B cell (primary cell): ENCODE data around the gene TEDC2. TPM values are rescaled to one million over a fixed set of nuclear protein-coding genes. Genes with fewer than 3 reads are reported as not detected.

ENCODE experiments used
- ATAC-seq: fragments of 200-7000 bp; cut with Tn5 transposase; one replicate; pipeline ENCODE4 v1.10.0; 2021; ENCODE audit warnings: low read depth, mild to moderate bottlenecking, moderate number of reproducible peaks, moderate library complexity
- CTCF ChIA-PET: fragments of 350-600 bp; sonication (Branson Sonifier 250); formaldehyde crosslinking; loops from one replicate; lab custom pipeline; 2021; ENCODE audit warnings: antibody characterized with exemption, inconsistent platforms; lab: Charles Lee
- POLR2A ChIA-PET: fragments of 350-600 bp; sonication (Branson Sonifier 250); formaldehyde crosslinking; loops from one replicate; lab custom pipeline; 2021; ENCODE audit warnings: antibody characterized with exemption; lab: Charles Lee
- DNase-seq: peaks from one replicate; pipeline ENCODE4 v3.0.0; 2013
- H2AFZ ChIP-seq: 2 replicates; pipeline ENCODE4 v1.6.1; 2012; ENCODE audit warnings: mild to moderate bottlenecking, low read depth, low read length; ENCODE audit not compliant: insufficient read depth, poor library complexity, severe bottlenecking
- H3K27ac ChIP-seq, 2 donors: 1 replicate in 1 of 2; 2 replicates in 1 of 2; pipeline ENCODE4 v1.5.1; 2012 to 2013; ENCODE audit warnings: low read length in 2 of 2, mild to moderate bottlenecking in 2 of 2, moderate library complexity in 1 of 2
- H3K27me3 ChIP-seq, 4 experiments: fragments of 200-600 bp in 1 of 4; sonication (generic) in 1 of 4; replicated peaks in 1 of 4; 1 replicate in 2 of 4; 2 replicates in 2 of 4; pipeline versions ENCODE4 v1.6.1 to v1.7.0; 2013 to 2016; ENCODE audit warnings: low read length in 3 of 4, mild to moderate bottlenecking in 2 of 4, mixed read lengths in 1 of 4, moderate library complexity in 1 of 4; ENCODE audit not compliant: insufficient read depth in 4 of 4, control insufficient read depth in 3 of 4; ENCODE audit errors: control extremely low read depth in 1 of 4
- H3K36me3 ChIP-seq, 2 experiments: replicated peaks in 1 of 2; 1 replicate in 1 of 2; 2 replicates in 1 of 2; pipeline versions ENCODE4 v1.6.1 to v1.7.1; 2013; ENCODE audit warnings: low read length in 1 of 2; ENCODE audit not compliant: insufficient read depth in 2 of 2, control insufficient read depth in 1 of 2; ENCODE audit errors: control extremely low read depth in 1 of 2, extremely low read depth in 1 of 2
- H3K4me1 ChIP-seq, 2 donors: fragments of 200-600 bp in 1 of 2; sonication (generic) in 1 of 2; 1 replicate in 1 of 2; 2 replicates in 1 of 2; pipeline versions ENCODE4 v1.5.1 to v1.6.1; 2013 to 2017; ENCODE audit warnings: low read length in 2 of 2; ENCODE audit not compliant: control insufficient read depth in 2 of 2, insufficient read depth in 2 of 2
- H3K4me2 ChIP-seq: replicated peaks from 2 replicates; pipeline ENCODE3; 2012; ENCODE audit warnings: mild to moderate bottlenecking, low read depth, low read length; ENCODE audit not compliant: poor library complexity, severe bottlenecking
- H3K4me3 ChIP-seq, 5 experiments: fragments of 200-600 bp in 1 of 5; sonication (generic) in 1 of 5; 1 replicate in 3 of 5; 2 replicates in 2 of 5; pipeline versions ENCODE4 v1.5.1 to v1.7.0; 2011 to 2016; ENCODE audit warnings: low read length in 4 of 5, mild to moderate bottlenecking in 4 of 5, low read depth in 2 of 5, control low read depth in 1 of 5, moderate library complexity in 1 of 5; ENCODE audit not compliant: insufficient read depth in 1 of 5; ENCODE audit errors: control extremely low read depth in 1 of 5, extremely low read depth in 1 of 5
- H3K79me2 ChIP-seq: fragments of 200-600 bp; sonication (generic); one replicate; pipeline ENCODE4 v1.6.0; 2016; ENCODE audit warnings: low read length; ENCODE audit not compliant: control insufficient read depth, insufficient read depth
- H3K9ac ChIP-seq: fragments of 200-600 bp; sonication (generic); 2 replicates; pipeline ENCODE4 v1.6.1; 2017; ENCODE audit warnings: mild to moderate bottlenecking, low read length, moderate library complexity
- H3K9me3 ChIP-seq, 3 donors: one replicate each; pipeline versions ENCODE4 v1.6.1 to v1.7.1; 2013; ENCODE audit warnings: low read length in 2 of 3; ENCODE audit not compliant: control insufficient read depth in 2 of 3, insufficient read depth in 1 of 3; ENCODE audit errors: control extremely low read depth in 1 of 3
- H4K20me1 ChIP-seq: 2 replicates; pipeline ENCODE4 v1.6.0; 2012; ENCODE audit warnings: mild to moderate bottlenecking, low read length; ENCODE audit not compliant: insufficient read depth, control insufficient read depth, poor library complexity, severe bottlenecking
- H3K27ac Mint-ChIP-seq: one replicate; pipeline ENCODE4 v1.8.0; 2021; ENCODE audit warnings: mixed read lengths
- H3K27me3 Mint-ChIP-seq: one replicate; pipeline ENCODE4 v1.8.0; 2021; ENCODE audit warnings: mixed read lengths
- H3K4me1 Mint-ChIP-seq: one replicate; pipeline ENCODE4 v1.8.0; 2021; ENCODE audit warnings: mixed read lengths
- H3K4me3 Mint-ChIP-seq: one replicate; pipeline ENCODE4 v1.8.0; 2021; ENCODE audit warnings: mixed read lengths
- H3K9me3 Mint-ChIP-seq: one replicate; pipeline ENCODE4 v1.8.0; 2022; ENCODE audit warnings: mixed read lengths; ENCODE audit not compliant: insufficient read depth
- CTCF ChIP-seq: fragments of 200-600 bp; IDR thresholded peaks from one replicate; pipeline ENCODE4 v1.8.0; 2022; ENCODE audit warnings: antibody characterized with exemption, mild to moderate bottlenecking
- EZH2 ChIP-seq: IDR thresholded peaks from 2 replicates; pipeline ENCODE4 v1.6.1; 2012; ENCODE audit warnings: borderline replicate concordance, low read depth, mild to moderate bottlenecking, moderate library complexity, low read length; ENCODE audit not compliant: insufficient read depth, poor library complexity, severe bottlenecking
- WGBS: methylation state at CpG from one replicate; pipeline ENCODE4 v1.1.5; 2013; ENCODE audit warnings: missing lambda C conversion rate; ENCODE audit not compliant: insufficient coverage; 5-methylcytosine and 5-hydroxymethylcytosine counted together
- intact Hi-C: fragments of 100-400 bp; cut with micrococcal nuclease; formaldehyde crosslinking; loops from one replicate; pipeline ENCODE4 v1.10.0; 2022
- polyA plus RNA-seq: library from polyadenylated mRNA; depleted of rRNA; stranded (reverse); fragments of >200 nt; gene quantifications from 2 replicates; pipeline ENCODE4 v1.2.3, GENCODE V29; 2012
- total RNA-seq, 2 donors: library from RNA; stranded (reverse); fragments of 120-200 nt in 1 of 2; gene quantifications; 1 replicate in 1 of 2; 2 replicates in 1 of 2; pipeline versions ENCODE4 v1.2.3 to v1.2.4, GENCODE V29; 2013 to 2022

The TEDC2 gene
- total and polyA plus RNA-seq, 2 donors (not counting 1 experiment from before 2014, with no cell fraction given) = 1.1 to 2.9 TPM

- H3K27me3 Mint-ChIP-seq = no peaks in the 10 kb centered on the region
- no peak overlapping the region for H3K9ac ChIP-seq
- ATAC-seq (no peak), DNase-seq (no peak)
- no peaks in the 10 kb centered on the region for H4K20me1 ChIP-seq
- CTCF ChIA-PET = interaction anchor here (0.6 to 3.0 kb wide), 20 partner anchors 11 to 479 kb away, joined by 3 to 41 read pairs (median 5); partner anchors contain the start of genes ABCA3, AMDHD2, ATP6V0C and CEMP1
- WGBS = 91% methylated on average over 18 of the region's 18 CpGs
- no peak for TF ChIP-seq EZH2
- TF ChIP-seq CTCF = no peak
- H3K27ac ChIP-seq = no peak overlapping the region
- POLR2A ChIA-PET = interaction anchor here (1.3 kb wide), 1 partner anchor 308 kb away, joined by 3 read pairs; no protein-coding TSS in a partner anchor
- H3K4me3 Mint-ChIP-seq = no peak overlapping the region
- peaks cover 22% of the 10 kb centered on the region for H3K79me2 ChIP-seq
- peaks cover 19% of the 10 kb centered on the region for H3K4me1 Mint-ChIP-seq
- H3K9me3 ChIP-seq = no peaks in the 10 kb centered on the region
- H3K4me1 ChIP-seq = peaks cover 9 to 19% of the 10 kb centered on the region in 2 donors
- no peaks in the 10 kb centered on the region for H3K9me3 Mint-ChIP-seq
- no peaks in the 10 kb centered on the region for H3K27me3 ChIP-seq
- H3K27ac Mint-ChIP-seq = no peak overlapping the region
- H2AFZ ChIP-seq = no peak overlapping the region
- no peak overlapping the region for H3K4me2 ChIP-seq
- H3K36me3 ChIP-seq = no peaks in the 10 kb centered on the region
- intact Hi-C loops = loop anchor here (10.0 kb wide), 1 partner anchor 477 kb away; the partner anchor contains the start of gene NHERF2
- H3K4me3 ChIP-seq = no peak overlapping the region
Observed at GRCh38 chr16:2501946-2502895, 42.3 kb downstream of the TEDC2 start.
